ENCODE results near the gene TTI1. TPM values are rescaled to one million over a fixed set of nuclear protein-coding genes. Genes with fewer than 3 reads are reported as not detected.

TTI1 gene
- total and polyA plus RNA-seq, 2 experiments from 2014 or later = 17.8 to 56.4 TPM

GRCh38 chr20:38036366-38036765 is 3.1 kb upstream of the TTI1 start:
- H3K9me3 Mint-ChIP-seq = no peaks in the 10 kb centered on the region; the same call in 2 of the 3 replicates
- H3K4me3 ChIP-seq = no peak overlapping the region
- H3K27me3 Mint-ChIP-seq (ENCODE audit: insufficient read depth, low read depth, poor library complexity) = peaks cover 9% of the 10 kb centered on the region
- no peak overlapping the region for H3K4me2 ChIP-seq
- H2AFZ ChIP-seq = no peak overlapping the region
- H3K36me3 Mint-ChIP-seq (ENCODE audit: low read depth) = peaks cover 43% of the 10 kb centered on the region
- TF ChIP-seq STAT1 (IDR thresholded peaks at IDR 0.05; ENCODE audit: unreplicated experiment) (no peak), EZH2 (IDR thresholded peaks at IDR 0.05; ENCODE audit: low read depth, unreplicated experiment) (no peak), ZNF114 (CRISPR knock-in tag; IDR thresholded peaks at IDR 0.05) (no peak), CTCF (conservative IDR thresholded peaks at IDR 0.05; ENCODE audit: low read depth in 2 of 2) (no peak), ZNF462 (CRISPR knock-in tag; IDR thresholded peaks at IDR 0.05) (no peak), NANOG (IDR thresholded peaks at IDR 0.05; ENCODE audit: borderline replicate concordance) (no peak), CREB1 (CRISPR knock-in tag; IDR thresholded peaks at IDR 0.05; ENCODE audit: low read depth) (no peak), ZNF331 (CRISPR knock-in tag; IDR thresholded peaks at IDR 0.05; ENCODE audit: low read depth) (no peak), JUNB (IDR thresholded peaks at IDR 0.05; ENCODE audit: unreplicated experiment) (no peak), EZH2phosphoT487 (IDR thresholded peaks at IDR 0.05; ENCODE audit: unreplicated experiment) (no peak), REST (IDR thresholded peaks at IDR 0.05; ENCODE audit: unreplicated experiment) (no peak), ETS1 (IDR thresholded peaks at IDR 0.05) (no peak), POLR2AphosphoS5 (IDR thresholded peaks at IDR 0.05; ENCODE audit: low read depth) (no peak)
- no peaks in the 10 kb centered on the region for H3F3A ChIP-seq (replicated peaks; ENCODE audit: low read depth)
- H3K4me1 ChIP-seq (ENCODE audit: insufficient read depth) = peaks cover 17% of the 10 kb centered on the region
- peaks cover 3% of the 10 kb centered on the region; the same call in 1 of the 2 replicates for H3K36me3 ChIP-seq (ENCODE audit: insufficient read depth)
- H3K4me1 Mint-ChIP-seq = peaks cover 16% of the 10 kb centered on the region
- no peak overlapping the region for H3K4me3 Mint-ChIP-seq
- ATAC-seq (no peak), DNase-seq (ENCODE audit: low spot score) (no peak)
- H3K27ac Mint-ChIP-seq = no peak overlapping the region
- H3K27me3 ChIP-seq (ENCODE audit: insufficient read depth) = no peaks in the 10 kb centered on the region
- no peak overlapping the region for H3K27ac ChIP-seq (ENCODE audit: low read depth)
- H4K20me1 ChIP-seq (replicated peaks; ENCODE audit: insufficient read depth) = peaks cover 11% of the 10 kb centered on the region
- peaks cover 94% of the 10 kb centered on the region for H3K79me2 ChIP-seq (replicated peaks; ENCODE audit: insufficient read depth)
- no peaks in the 10 kb centered on the region for H3K9me2 ChIP-seq (ENCODE audit: insufficient read depth)
